Activated naive CD4-positive, alpha-beta T cell treated with anti-CD3 and anti-CD28 coated beads, Interleukin-2, amount 10 ng/mL, durations not matched to agents 7 days and 5 days (primary cell): ENCODE results near the gene SDK1.
"Not testable (repeated sequence)": the region's sequence is repeated elsewhere in the genome, so short reads cannot be mapped to it uniquely, and the experiment has no call there.

Experiments
- CTCF ChIA-PET: fragments of 350-600 bp; sonication (Branson Sonifier 250); formaldehyde crosslinking; loops from one replicate; lab custom pipeline; 2021; ENCODE audit warnings: antibody characterized with exemption; lab: Charles Lee
- DNase-seq: peaks from one replicate; pipeline ENCODE4 v3.0.0-alpha.2; 2020
- H3K27ac Mint-ChIP-seq: one replicate; pipeline ENCODE4 v1.8.0; 2021; ENCODE audit warnings: mild to moderate bottlenecking, moderate library complexity, mixed read lengths
- H3K27me3 Mint-ChIP-seq: one replicate; pipeline ENCODE4 v1.8.0; 2021; ENCODE audit warnings: mild to moderate bottlenecking, mixed read lengths
- H3K36me3 Mint-ChIP-seq: one replicate; pipeline ENCODE4 v1.8.0; 2021; ENCODE audit warnings: mixed read lengths
- H3K4me1 Mint-ChIP-seq: one replicate; pipeline ENCODE4 v1.8.0; 2021; ENCODE audit warnings: mixed read lengths
- H3K4me3 Mint-ChIP-seq: one replicate; pipeline ENCODE4 v1.8.0; 2021; ENCODE audit warnings: mild to moderate bottlenecking, moderate library complexity, mixed read lengths
- H3K9me3 Mint-ChIP-seq: one replicate; pipeline ENCODE4 v1.8.0; 2021; ENCODE audit warnings: mixed read lengths

SDK1 gene

DNA sequence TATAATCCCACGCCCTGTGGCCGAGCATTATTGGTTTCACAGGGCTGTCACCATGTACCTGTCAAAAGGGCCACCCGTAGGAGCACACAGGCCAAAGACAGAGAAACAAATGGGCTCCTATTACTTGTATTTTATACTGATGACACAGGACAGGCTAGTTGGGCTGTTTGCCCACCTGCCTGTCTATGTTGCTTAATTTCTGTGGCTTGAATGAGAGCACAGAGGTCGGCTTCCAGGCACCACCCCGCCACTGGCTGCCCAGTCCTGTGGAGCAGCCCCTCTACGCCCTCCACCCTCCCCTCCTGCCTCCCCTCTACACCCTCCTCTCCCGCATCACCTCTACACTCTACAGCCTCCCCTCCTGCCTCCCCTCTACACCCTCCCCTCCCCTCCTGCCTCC lies 652.9 kb downstream of the SDK1 start:
- Mint-ChIP-seq H3K27ac (no peak overlapping the region), H3K4me3 (no peak overlapping the region), H3K27me3 (no peaks in the 10 kb centered on the region), H3K9me3 (no peaks in the 10 kb centered on the region), H3K36me3 (no peaks in the 10 kb centered on the region), H3K4me1 (no peaks in the 10 kb centered on the region)
- CTCF ChIA-PET: no interaction called here
- no peak for DNase-seq

DNA sequence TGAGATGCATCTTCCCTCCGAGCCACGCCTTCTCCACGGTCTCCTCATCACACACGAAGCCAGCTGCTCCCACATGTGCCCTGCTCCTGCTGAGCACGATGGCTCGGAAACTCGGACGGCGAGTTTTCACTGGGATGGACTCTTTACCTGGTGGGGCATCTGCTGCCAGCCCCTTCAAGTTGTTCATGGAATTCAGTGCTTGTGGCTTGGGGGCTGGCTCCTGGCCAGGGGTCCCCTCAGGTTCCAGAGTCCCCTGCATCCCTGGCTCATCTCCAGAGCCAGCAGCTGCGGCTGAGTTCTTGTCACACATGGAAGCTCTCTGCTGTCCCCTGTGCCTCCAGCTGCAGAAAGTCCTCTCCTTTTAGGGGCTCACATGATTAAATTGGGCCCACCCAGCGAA lies 654.0 kb downstream of the SDK1 start:
- Mint-ChIP-seq H3K4me1 (no peaks in the 10 kb centered on the region), H3K9me3 (no peaks in the 10 kb centered on the region), H3K4me3 (no peak overlapping the region), H3K27ac (no peak overlapping the region), H3K36me3 (no peaks in the 10 kb centered on the region), H3K27me3 (no peaks in the 10 kb centered on the region)
- CTCF ChIA-PET: no interaction called here
- no peak for DNase-seq

DNA sequence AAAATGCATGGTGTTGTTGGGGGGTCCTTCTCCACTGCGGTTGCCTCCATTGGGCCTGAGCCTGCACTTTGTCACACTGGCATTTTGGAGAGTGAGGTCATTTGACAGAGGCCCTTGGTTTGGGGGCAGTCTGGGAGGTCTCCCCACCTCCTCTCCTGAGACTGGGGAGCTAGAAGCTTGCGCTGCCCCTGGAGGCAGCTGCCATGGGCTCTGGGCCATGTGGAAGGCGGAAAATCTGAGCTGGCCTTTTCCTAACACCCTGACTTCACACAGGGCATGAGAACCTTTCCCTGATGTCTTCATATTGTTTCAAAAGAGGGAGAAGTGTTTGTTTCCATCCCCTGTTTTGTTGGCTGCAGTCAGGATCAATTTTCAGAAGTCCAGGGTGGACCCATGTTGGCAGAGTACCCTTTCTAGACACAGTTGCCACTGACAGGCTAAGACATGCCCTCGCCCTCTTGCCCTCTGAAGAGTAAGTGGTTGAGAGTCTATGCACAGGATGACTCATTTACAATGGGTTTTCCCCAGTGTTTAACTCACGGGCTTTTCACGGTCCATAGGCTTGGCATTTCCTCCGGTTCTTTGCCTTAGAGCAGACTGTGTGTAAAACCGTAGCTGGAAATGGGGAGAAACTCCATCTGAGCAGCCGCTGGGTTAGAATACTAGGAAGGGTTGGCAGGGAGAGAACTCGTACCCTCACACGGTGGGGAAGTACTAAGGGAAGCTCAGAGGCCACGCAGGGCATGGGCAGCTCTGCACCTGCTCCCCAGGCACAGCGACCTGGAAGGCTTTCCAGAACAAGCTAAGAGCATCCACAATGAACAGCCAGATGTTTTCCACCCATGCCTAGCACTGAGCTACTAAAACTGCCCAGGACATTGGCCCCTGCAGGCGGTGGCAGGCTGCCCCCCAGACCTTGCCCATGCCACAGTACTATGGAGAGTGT lies 655.0 kb downstream of the SDK1 start:
- DNase-seq: no peak
- no peaks in the 10 kb centered on the region for H3K4me1 Mint-ChIP-seq
- H3K27ac Mint-ChIP-seq: no peak overlapping the region
- no peaks in the 10 kb centered on the region for H3K9me3 Mint-ChIP-seq
- no peak overlapping the region for H3K4me3 Mint-ChIP-seq
- H3K36me3 Mint-ChIP-seq: no peaks in the 10 kb centered on the region
- H3K27me3 Mint-ChIP-seq: no peaks in the 10 kb centered on the region
- CTCF ChIA-PET: no interaction called here

DNA sequence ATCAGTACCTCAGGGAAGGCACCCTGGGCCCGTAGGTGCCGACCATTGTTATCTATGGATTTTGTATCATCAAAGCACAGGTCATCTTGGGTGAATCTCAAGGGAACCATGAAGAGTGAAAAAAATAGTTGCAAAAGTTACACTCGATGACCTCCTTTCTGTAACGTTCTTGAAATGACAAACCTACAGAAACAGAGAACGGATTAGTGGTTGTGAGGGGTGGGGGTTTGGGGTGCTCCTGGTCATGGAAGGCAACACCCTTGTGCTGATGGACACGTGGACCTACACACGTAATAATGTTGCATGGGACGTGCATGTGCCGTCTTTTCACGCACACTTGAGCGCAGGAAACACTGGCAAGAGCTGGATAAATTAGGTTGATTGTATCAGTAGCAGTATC lies 655.9 kb downstream of the SDK1 start:
- H3K27me3 Mint-ChIP-seq: no peaks in the 10 kb centered on the region
- DNase-seq: no peak
- H3K27ac Mint-ChIP-seq: no peak overlapping the region
- H3K4me3 Mint-ChIP-seq: no peak overlapping the region
- H3K4me1 Mint-ChIP-seq: no peaks in the 10 kb centered on the region
- H3K36me3 Mint-ChIP-seq: no peaks in the 10 kb centered on the region
- CTCF ChIA-PET: no interaction called here
- no peaks in the 10 kb centered on the region for H3K9me3 Mint-ChIP-seq

DNA sequence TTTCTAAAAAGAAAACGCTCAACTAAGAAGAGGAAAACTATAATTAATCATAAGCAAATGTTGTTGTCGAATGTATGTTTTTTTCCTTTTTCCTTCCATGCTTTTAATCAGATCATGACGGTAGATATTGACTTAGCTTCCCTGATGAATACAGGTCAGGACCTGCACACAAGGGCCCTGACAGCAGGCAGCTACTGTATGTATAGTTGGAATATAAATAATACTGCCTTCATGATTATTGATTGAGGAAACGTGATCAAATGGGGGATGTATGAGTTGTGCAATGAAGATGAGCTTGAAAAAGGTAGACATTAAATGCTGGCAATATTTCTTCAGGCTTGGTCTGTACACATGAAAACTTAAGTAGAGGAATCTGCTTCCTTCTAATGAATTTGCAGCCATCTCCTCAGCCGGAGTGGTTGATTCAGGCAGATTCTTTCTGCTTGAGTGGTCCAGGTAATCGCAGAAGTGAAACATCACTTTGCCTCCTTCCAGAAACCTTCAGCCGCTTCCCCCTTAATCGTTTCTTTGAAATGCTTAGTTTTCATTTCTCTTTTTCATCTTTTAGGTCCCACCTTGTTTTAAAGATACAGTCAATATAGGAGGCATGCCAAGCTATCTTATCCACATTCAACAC lies 656.5 kb downstream of the SDK1 start:
- no peaks in the 10 kb centered on the region for H3K36me3 Mint-ChIP-seq
- no peak overlapping the region for H3K4me3 Mint-ChIP-seq
- H3K27me3 Mint-ChIP-seq: no peaks in the 10 kb centered on the region
- H3K9me3 Mint-ChIP-seq: no peaks in the 10 kb centered on the region
- CTCF ChIA-PET: no interaction called here
- DNase-seq: no peak
- H3K4me1 Mint-ChIP-seq: no peaks in the 10 kb centered on the region
- H3K27ac Mint-ChIP-seq: no peak overlapping the region

DNA sequence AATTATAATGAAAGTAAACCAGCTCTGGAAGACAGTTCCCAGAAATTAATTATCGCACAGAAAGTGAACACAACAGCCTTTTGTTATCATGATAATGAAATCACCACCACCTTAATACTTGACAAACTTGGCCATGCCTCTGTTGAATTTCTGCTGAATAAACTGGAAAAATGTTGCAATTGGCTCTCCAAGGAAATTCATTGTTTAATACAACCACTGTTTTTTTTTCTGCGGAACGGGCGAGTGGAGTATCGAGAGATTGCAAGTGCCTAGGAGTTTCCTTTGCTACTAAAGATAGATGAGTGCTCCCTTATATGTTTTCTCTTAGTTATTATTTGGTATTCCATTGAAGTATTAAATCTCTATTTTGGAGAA lies 657.0 kb downstream of the SDK1 start:
- Mint-ChIP-seq H3K36me3 (no peaks in the 10 kb centered on the region), H3K27ac (no peak overlapping the region), H3K4me3 (no peak overlapping the region), H3K9me3 (no peaks in the 10 kb centered on the region), H3K4me1 (no peaks in the 10 kb centered on the region), H3K27me3 (no peaks in the 10 kb centered on the region)
- CTCF ChIA-PET: no interaction called here
- no peak for DNase-seq

DNA sequence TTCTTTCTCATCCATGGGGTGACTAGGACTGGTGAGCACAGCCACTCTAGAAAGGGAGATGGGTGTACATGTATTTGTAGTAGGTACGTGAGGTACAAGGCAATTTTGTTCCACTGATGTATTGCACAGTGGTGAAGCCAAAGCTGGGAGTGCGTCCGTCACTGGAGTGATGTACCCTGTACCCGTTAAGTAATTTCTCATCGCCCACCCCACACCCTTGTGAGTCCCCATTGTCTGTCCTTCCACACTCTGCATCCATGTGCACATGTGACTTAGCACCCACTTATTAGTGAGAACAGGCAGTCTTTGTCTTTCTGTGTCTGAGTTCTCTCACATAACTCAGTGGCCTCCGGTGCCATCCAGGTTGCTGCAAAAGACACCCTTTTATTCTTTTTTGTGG lies 658.3 kb downstream of the SDK1 start:
- no peaks in the 10 kb centered on the region for H3K4me1 Mint-ChIP-seq
- H3K27ac Mint-ChIP-seq: no peak overlapping the region
- no peak for DNase-seq
- no peaks in the 10 kb centered on the region for H3K36me3 Mint-ChIP-seq
- H3K27me3 Mint-ChIP-seq: no peaks in the 10 kb centered on the region
- CTCF ChIA-PET: no interaction called here
- H3K9me3 Mint-ChIP-seq: no peaks in the 10 kb centered on the region
- H3K4me3 Mint-ChIP-seq: no peak overlapping the region

DNA sequence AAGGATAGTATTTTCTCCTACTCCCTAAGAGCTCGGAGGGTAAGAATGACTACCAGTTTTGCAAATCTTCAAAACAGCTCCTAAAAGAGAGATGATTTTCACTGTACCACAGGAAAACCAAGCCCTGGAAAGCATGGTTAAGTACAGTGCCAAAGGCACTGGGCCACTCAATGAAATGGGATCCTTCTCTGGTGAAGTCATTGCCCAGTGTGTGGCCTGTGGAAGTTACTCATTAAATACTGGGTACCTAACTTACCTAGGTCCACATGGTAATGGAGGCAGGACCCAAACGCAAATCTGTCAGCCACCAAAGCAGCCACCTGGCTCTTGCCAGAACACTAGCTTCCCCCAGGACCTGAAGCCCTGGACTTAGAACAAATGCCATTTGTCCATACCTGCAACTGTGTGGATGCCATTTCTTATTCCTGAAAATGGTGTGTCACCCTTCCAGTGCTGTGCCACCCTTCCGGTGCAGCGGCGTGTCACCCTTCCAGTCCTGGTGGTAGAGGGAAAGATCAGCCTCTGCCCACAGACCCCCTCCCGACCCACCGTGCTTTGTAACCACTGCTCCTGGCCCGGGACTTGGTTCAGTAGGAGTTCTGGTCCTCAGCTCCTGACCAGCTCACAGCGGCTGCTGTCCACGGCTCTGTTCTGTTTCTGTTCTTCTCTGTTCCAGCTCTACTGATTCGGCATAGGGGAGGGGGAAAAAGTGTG lies 659.2 kb downstream of the SDK1 start:
- H3K27ac Mint-ChIP-seq: no peak overlapping the region
- CTCF ChIA-PET: no interaction called here
- DNase-seq: no peak
- no peak overlapping the region for H3K4me3 Mint-ChIP-seq
- H3K27me3 Mint-ChIP-seq: no peaks in the 10 kb centered on the region
- no peaks in the 10 kb centered on the region for H3K9me3 Mint-ChIP-seq
- no peaks in the 10 kb centered on the region for H3K4me1 Mint-ChIP-seq
- no peaks in the 10 kb centered on the region for H3K36me3 Mint-ChIP-seq

DNA sequence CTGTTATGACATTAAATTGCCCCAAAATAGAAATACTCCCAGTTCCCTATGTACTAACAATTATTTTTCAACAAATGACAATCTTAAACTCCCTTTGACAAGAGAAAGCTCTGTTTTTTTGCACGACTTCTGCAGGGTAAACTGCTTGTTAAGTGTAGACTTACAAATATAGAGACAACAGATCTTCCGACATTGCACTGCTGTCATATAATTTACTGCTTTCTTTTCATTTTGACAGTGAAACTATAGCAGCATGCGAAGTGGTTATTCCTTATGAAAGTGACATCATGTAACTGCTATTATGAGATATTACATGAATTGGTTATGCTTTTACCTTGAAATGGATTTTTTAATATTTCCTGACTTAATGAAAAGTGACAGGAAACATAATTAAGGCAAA lies 659.9 kb downstream of the SDK1 start:
- DNase-seq: no peak
- no peaks in the 10 kb centered on the region for H3K27me3 Mint-ChIP-seq
- CTCF ChIA-PET: no interaction called here
- H3K4me3 Mint-ChIP-seq: no peak overlapping the region
- H3K36me3 Mint-ChIP-seq: no peaks in the 10 kb centered on the region
- H3K4me1 Mint-ChIP-seq: no peaks in the 10 kb centered on the region
- no peak overlapping the region for H3K27ac Mint-ChIP-seq
- no peaks in the 10 kb centered on the region for H3K9me3 Mint-ChIP-seq

DNA sequence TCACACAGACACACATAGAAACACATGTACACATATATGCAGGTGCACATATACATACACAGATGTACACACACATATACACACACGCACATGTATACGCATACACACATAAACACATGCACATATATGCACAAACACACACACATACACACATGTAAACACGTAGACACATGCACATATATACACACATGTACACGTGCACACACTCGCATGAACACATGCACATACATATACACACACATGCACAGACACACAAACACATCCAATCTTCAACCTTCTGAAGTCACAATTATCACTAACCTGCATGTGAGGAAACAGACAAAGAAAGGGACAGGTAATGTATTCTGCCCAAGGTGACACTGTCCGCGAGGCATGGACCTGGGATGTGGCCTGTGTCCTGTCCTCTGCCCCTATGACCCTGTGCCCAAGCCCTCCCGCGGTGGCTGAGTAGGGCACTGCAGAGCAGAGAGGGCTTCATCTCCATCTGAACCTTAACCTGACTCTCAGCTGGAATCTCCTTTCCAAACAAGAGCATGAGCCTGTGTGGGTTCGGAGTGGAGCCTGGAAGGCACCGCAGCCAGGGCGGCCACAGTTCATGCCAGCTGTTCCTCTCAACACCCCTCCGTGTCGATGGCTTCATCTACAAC lies 660.9 kb downstream of the SDK1 start:
- Mint-ChIP-seq H3K9me3 (no peaks in the 10 kb centered on the region), H3K4me3 (no peak overlapping the region), H3K27ac (no peak overlapping the region), H3K27me3 (no peaks in the 10 kb centered on the region), H3K36me3 (no peaks in the 10 kb centered on the region), H3K4me1 (no peaks in the 10 kb centered on the region)
- no peak for DNase-seq
- CTCF ChIA-PET: no interaction called here

DNA sequence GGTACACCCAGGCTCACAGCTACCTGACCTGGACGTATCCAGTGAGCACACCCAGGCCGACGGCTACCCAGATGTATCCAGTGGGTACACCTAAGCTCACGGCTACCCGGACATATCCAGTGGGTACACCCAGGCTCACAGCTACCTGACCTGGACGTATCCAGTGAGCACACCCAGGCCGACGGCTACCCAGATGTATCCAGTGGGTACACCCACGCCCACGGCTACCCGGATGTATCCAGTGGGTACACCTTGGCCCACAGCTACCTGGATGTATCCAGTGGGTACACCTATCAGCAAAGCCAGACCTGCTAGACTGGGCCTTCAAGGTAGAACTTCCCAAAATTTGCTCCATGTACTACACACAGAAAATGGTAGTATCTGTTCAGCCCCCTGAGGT lies 662.7 kb downstream of the SDK1 start:
- H3K4me1 Mint-ChIP-seq, H3K9me3 Mint-ChIP-seq, H3K27ac Mint-ChIP-seq, DNase-seq, H3K4me3 Mint-ChIP-seq, H3K36me3 Mint-ChIP-seq, CTCF ChIA-PET, H3K27me3 Mint-ChIP-seq: not testable (repeated sequence)

DNA sequence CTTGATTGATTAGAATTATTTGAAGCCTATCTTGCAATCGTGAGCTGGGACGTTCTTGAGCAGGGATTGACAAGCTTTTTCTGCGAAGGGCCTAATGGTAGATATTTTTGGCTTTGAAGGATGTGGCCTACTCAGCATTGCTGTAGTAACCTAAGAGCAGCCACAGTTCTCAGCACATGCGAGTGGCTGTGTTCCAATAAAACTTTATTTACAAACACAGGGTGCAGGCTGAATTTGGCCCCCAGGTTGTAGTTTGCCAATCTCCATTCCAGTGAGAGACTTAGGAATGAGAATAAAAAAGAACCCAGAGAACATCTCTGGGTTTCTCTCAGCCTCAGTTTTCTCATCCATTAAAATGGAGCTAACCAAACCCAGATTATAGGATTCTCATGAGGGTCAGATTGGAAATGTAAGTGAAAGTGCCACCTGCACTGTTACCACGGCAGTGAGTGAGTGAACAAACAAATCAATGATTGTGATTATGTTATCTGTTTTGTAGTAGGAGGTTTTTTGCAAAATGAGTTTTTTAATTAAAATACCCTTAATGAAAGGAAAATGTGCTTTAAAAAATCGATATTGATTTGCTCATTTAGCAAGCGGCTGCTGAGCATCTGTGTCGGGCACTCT lies 664.0 kb downstream of the SDK1 start:
- Mint-ChIP-seq H3K4me1 (no peaks in the 10 kb centered on the region), H3K4me3 (no peak overlapping the region), H3K9me3 (no peaks in the 10 kb centered on the region), H3K27me3 (no peaks in the 10 kb centered on the region), H3K27ac (no peak overlapping the region), H3K36me3 (no peaks in the 10 kb centered on the region)
- no peak for DNase-seq
- CTCF ChIA-PET: no interaction called here

DNA sequence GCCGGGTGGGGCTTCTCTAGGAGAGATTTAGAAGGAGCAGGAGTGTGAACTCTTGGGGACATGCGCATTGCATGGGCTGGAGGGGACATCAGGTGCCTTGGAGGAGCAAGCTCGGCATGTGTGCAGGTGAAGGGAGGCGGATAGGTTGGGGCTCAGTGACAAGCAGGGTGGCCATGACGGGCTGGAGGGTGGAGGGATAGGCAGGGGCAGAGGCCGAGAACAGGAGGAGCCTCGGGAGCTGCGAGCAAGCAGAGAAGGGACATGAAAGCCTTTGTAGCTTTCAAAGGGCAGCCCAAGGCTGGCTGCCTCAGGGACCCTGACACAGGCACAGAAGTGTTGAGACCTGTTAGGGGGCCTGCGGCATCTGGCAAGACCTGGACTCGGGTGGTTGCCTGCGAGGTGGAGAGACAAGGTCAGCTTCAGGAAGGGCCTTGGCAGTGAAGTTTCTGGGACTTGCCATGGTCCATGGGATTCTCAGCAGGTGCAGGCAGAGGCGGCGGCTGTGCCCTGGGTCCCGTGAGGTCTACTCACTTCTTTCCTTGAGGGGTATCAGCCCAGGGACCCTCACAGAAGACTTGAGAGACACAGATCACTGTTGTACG lies 664.8 kb downstream of the SDK1 start:
- no peak overlapping the region for H3K27ac Mint-ChIP-seq
- CTCF ChIA-PET: no interaction called here

DNA sequence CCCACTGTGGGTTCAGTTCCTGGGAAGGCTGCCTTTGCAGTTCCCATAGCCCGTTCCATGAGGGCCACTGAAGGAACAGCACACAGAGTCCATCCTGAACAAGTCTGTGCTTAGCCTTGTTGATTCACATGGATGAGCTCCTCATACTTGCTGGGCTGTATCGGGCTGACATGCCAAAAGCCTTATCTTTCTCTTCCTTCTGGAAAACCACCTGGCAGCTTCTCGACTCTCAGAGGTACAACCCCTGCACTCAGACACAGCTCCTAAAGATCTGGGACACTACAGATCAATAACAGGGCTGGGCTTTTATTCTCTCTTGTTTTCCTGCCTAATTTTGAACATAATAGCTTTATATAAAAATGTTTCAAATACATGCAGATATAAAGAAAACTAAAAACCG lies 667.2 kb downstream of the SDK1 start:
- H3K27me3 Mint-ChIP-seq: no peaks in the 10 kb centered on the region
- no peaks in the 10 kb centered on the region for H3K4me1 Mint-ChIP-seq
- CTCF ChIA-PET: no interaction called here
- no peaks in the 10 kb centered on the region for H3K9me3 Mint-ChIP-seq
- no peak for DNase-seq
- H3K4me3 Mint-ChIP-seq: no peak overlapping the region
- H3K36me3 Mint-ChIP-seq: no peaks in the 10 kb centered on the region
- no peak overlapping the region for H3K27ac Mint-ChIP-seq

More for the DNA sequence above, 664.8 kb downstream of the SDK1 start:
- Mint-ChIP-seq H3K4me3 (no peak overlapping the region), H3K27me3 (no peaks in the 10 kb centered on the region), H3K36me3 (no peaks in the 10 kb centered on the region), H3K9me3 (no peaks in the 10 kb centered on the region), H3K4me1 (no peaks in the 10 kb centered on the region)
- DNase-seq: no peak
